LNCaP clone FGC (cell line): ENCODE results near the gene CDK4.

Experiments
- DNase-seq: peaks from one replicate; pipeline ENCODE4 v3.0.0-alpha.2; 2011; ENCODE audit warnings: low read depth
- H3K4me3 ChIP-seq: 2 replicates; pipeline ENCODE4 v1.5.1; 2011; ENCODE audit warnings: mild to moderate bottlenecking, low read depth, low read length, control low read depth
- CTCF ChIP-seq: IDR thresholded peaks from 2 replicates; pipeline ENCODE4 v1.5.1; 2012; ENCODE audit warnings: mild to moderate bottlenecking; ENCODE audit not compliant: control insufficient read depth, insufficient read depth; ENCODE audit errors: extremely low read depth

Gene CDK4

GRCh38 chr12:57744194-57744776, 7.8 kb downstream of the CDK4 start:
- no peak for TF ChIP-seq CTCF
- peak overlapping the region; percentile 71 for H3K4me3 ChIP-seq
- no peak for DNase-seq

- peak overlapping the region; percentile 71 for H3K4me3 ChIP-seq
- no peak for TF ChIP-seq CTCF
Measured at GRCh38 chr12:57743769-57744168, 8.3 kb downstream of the CDK4 start.

GRCh38 chr12:57741844-57742738, 10.0 kb downstream of the CDK4 start:
- H3K4me3 ChIP-seq = no peak overlapping the region
- TF ChIP-seq CTCF = no peak
- no peak for DNase-seq

More at GRCh38 chr12:57743769-57744168, 8.3 kb downstream of the CDK4 start:
- no peak for DNase-seq

- H3K4me3 ChIP-seq = no peak overlapping the region
- no peak for DNase-seq
- no peak for TF ChIP-seq CTCF
Measured at GRCh38 chr12:57741413-57741789, 10.7 kb downstream of the CDK4 start.

DNA sequence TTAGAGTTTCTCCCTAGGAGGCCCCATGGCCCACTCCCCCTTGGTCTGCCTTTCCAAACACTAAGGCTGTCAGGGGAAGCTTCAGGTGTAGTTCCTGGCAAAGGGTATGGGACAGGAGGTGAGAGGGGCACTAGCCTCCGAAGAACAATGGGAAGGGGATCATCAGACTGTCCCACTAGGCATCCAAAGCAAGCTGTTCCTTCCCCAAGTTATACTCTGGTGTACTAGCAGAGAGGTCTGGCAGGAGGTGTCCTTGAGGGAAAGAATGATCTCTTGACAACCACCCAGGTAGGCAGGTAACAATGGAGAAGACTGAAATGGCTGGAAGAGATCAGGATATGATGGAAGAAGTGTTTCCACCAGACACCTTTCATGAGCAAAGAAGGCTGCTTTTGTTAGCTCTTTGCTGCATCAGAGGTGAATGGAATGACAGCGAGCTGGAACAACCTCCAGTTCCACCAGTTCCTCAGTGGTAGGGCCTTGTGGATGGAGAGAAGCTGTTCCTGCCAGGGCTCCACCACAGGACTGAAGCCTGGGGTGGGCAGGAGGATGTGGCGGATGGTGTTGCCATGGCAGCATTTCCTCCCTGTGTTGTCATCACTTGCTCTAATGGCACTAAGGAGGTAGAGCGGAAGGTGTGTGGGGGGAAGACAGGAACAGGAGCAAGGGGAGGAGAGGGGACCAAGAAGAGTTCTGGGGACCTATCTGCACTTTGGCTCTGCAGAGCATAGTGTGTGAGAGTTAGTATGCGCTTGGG, 11.3 kb downstream of the CDK4 start:
- no peak overlapping the region for H3K4me3 ChIP-seq
- no peak for TF ChIP-seq CTCF

DNA sequence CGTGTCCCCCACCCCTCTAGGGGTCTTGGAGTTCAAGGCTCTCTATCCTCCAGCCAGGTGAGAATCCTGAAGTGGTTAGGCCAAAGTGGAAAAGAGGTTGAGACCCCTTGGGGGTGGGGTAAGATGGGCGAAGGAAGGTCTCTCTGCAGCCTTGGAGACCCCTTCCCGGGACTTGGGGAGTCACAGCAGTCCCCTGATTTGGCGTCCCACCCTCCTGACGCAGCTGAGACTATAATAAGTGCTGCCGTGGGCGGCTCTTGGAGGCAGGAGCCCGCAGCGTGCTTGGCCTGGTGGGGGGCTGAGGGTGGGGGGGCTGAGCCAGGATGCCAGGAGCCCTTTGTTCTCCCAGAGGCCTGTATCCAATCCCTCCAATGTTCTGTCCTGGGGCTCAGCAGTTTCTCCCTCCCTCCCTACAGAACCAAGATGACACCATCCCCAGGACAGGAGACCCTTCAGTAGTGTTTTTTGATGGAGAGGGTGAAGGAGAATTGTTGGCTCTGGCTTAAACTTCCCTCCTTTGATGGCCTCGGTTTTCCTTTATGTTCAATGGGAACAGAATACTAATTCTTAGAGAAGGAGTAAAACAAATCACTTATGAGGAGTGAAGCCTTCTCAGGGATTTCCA, 12.1 kb downstream of the CDK4 start:
- no peak for TF ChIP-seq CTCF

More for the DNA sequence above, 11.3 kb downstream of the CDK4 start:
- no peak for DNase-seq

More for the DNA sequence above, 12.1 kb downstream of the CDK4 start:
- H3K4me3 ChIP-seq = no peak overlapping the region
- DNase-seq = no peak
